ENCODE measurements around the gene SOX2.
A peak's percentile ranks its signal among the peaks of the same experiment; 100 is the strongest.

SOX2 gene

DNA sequence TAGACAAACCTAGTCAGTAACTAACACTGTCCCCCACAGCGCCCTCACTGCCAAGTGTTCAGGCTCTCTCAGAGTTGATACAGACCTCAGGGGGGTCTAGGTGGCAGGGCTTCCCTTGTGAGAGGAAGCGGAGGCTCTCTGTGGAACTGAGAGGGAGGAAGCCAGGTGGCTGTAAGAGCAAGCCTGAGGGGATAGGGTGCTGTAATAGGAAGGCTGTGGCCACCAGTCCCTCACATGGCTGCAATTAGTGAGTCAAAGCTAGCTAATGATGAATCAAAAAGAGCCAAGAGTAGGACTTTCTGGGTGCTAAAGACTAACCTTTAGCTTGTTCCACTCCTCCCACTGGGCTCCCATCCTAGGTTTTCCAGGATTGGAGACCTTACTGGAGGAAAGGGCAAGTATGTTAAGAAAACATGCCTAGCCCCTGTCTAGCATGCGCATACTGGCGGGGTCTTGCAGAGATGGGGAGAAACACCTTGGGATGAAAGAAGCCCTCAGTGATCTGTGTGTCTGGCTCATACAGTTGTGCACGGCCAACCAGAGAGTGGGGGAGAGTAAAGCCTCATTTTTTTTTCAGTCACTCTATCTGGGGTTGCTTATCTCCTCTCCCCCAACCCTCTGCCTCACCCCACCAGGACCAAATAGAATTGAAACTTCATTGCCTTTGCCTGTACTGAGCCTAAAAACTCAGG lies 13.3 kb upstream of the SOX2 start:
- no peak overlapping the region for H3K27ac Mint-ChIP-seq
- no peaks in the 10 kb centered on the region for H3K9me3 Mint-ChIP-seq
- H3K27me3 Mint-ChIP-seq: peaks cover 84% of the 10 kb centered on the region
- no peak overlapping the region for H3K4me3 Mint-ChIP-seq
- no peak for DNase-seq
- CTCF ChIA-PET: interaction anchor here (1.1 kb wide), 1 partner anchor 10 kb away, joined by 4 read pairs; no protein-coding TSS in a partner anchor
- peaks cover 6% of the 10 kb centered on the region for H3K36me3 Mint-ChIP-seq
- H3K4me1 Mint-ChIP-seq: peaks cover 23% of the 10 kb centered on the region

DNA sequence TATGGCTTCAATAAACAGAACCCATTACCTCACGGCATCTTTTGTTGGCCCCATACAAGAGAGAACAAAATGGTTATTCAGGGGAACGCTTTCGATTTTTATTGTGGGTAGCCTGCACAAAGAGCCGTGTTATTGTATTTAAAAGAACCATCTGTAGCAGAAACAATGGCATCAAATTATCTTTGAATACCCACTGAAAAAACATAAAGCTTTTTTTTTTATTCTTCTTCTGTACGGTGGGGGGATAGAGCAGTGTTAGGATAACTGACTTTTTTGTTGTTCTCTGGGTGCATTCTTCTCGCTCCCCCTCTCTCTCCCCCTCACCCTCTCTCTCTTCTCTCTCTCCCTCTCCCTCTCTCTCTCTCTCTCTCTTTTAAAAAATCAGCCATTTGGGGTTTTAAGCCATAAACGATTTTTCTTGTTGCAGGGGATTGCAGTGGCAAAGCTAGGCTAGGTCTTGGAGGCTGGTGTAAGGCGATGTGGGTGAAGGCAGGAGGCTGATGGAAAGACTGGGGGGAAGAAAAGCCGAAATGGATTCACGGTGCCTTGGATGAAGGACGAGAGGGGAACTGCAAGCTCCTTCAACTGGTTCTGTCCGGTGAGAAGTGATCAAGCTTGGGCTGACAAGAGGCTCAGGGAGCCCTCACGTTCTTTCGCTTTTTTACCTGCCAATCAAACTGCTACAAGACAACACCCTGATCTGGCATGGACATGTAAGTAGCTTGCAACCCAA lies 12.4 kb upstream of the SOX2 start:
- no peak for DNase-seq
- Mint-ChIP-seq H3K36me3 (peaks cover 10% of the 10 kb centered on the region), H3K4me3 (no peak overlapping the region), H3K27me3 (peaks cover 86% of the 10 kb centered on the region), H3K27ac (no peak overlapping the region), H3K4me1 (peaks cover 28% of the 10 kb centered on the region), H3K9me3 (no peaks in the 10 kb centered on the region)
- CTCF ChIA-PET: interaction anchor here (0.8 to 3.4 kb wide), 6 partner anchors 9 to 596 kb away, joined by 3 to 18 read pairs (median 8); no protein-coding TSS in a partner anchor

DNA sequence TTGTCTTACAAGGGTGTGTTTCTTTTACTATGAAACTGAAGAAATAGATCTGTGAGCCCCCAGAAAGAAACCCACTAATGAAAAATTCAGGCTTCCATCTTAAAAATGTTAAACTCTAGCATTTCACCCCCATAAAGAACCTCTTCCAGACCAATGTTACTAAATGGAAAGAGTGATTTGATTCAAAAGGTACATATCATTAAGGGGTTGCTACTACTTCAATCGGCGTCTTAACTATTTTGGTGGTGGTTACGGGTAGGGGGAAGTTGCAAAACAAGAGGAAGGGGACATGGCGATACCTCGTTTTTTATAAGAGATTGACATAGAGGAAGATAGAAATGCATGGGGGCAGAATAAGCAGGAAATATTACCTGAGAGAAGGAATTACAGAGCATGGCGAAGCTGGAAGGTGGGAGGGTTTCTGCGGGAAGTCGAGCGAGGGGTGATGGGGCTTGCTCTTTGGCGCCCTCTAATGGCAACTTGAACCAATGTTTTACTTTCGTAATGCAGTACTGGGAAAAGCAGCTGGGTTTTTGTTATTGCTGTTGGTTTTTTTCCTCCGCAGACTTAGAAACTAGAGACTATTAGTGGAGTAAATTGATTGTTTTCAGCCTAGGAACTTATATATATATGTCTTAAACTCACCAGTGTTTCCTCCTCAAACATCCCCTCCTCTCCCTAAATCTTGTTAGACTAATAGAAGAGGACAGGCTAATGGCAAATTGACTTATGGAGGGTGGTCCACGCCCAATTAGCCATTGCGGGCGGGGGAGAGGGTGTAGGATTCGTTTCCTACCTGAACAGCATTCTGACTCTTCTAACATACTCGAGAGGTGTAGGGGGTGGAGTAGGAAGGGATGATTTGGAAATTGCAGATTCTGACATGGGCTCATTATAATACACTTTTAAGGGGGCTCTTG lies 11.3 kb upstream of the SOX2 start:
- H3K9me3 Mint-ChIP-seq: no peaks in the 10 kb centered on the region
- CTCF ChIA-PET: interaction anchor here (0.8 to 3.4 kb wide), 15 partner anchors 8 to 983 kb away, joined by 3 to 18 read pairs (median 6); partner anchors contain the start of gene SOX2
- peak overlapping the region; percentile 17 for H3K27ac Mint-ChIP-seq
- peaks cover 90% of the 10 kb centered on the region for H3K27me3 Mint-ChIP-seq
- peaks cover 13% of the 10 kb centered on the region for H3K36me3 Mint-ChIP-seq
- H3K4me3 Mint-ChIP-seq: peak overlapping the region; percentile 22
- peak; percentile 67 for DNase-seq
- H3K4me1 Mint-ChIP-seq: peaks cover 32% of the 10 kb centered on the region

DNA sequence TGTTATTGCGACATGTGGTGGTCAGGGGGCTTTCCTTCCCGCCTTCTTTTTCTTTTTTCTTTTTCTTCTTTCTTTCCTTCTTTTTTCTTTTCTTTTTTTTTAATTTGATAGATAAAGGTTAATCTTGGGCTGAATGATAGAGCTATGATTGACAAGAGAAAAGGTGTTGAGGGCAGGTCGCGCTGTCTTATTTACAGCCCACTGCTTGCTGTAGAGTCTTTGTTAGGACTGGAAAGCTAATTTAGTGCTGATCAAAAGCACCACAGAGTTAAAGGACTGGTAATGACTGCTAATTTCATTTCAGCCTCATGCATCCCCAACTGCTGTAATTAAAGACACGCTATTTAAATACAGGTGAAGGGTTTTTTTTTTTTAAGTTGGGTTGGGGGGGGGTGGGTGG lies 10.6 kb upstream of the SOX2 start:
- Mint-ChIP-seq H3K27me3 (peaks cover 87% of the 10 kb centered on the region), H3K4me1 (peaks cover 30% of the 10 kb centered on the region), H3K27ac (no peak overlapping the region), H3K4me3 (no peak overlapping the region), H3K36me3 (peaks cover 11% of the 10 kb centered on the region), H3K9me3 (no peaks in the 10 kb centered on the region)
- DNase-seq: no peak
- CTCF ChIA-PET: interaction anchor here (0.7 to 3.4 kb wide), 16 partner anchors 8 to 982 kb away, joined by 3 to 18 read pairs (median 6); partner anchors contain the start of gene SOX2

DNA sequence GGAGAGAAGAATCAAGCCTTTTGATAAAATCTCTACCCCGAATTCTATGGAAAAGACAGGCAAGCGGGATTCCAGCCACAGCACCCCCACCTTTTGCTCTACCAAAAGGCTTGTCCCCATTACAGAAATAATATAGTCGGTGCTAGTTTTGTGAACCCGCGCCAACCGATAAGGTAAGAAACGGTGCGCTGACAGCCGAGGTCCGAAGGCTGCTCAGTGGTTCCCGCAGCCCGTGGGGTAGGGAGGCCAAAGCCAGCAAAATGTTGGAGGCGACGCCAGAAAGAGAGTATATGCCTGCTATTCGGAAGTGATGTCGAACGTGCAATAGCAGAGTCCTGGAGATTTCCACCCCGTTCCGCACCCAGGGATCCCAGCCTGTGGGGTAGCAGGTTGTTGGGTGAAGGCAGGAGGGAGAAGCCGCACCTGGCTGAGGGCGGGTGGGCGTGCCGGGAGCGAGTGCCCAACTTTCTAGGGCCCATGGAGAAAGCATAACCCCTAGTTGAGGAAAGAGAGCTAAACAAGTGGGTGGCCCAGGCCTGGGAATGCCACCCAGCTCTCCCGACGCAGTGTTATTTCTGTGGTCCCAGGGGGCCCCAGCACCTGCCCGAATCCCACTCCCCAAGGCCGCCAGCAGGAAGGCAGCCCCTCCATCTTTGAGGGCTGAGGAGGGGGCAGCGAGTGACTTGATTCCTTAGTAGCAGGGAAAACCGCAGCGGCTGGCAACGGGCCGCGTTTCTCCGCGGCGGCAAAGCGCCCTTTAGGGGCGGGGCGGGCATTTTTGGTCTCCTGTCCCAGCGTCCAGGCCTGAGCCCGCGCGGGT lies 7.9 kb upstream of the SOX2 start:
- Mint-ChIP-seq H3K27me3 (peaks cover 72% of the 10 kb centered on the region), H3K4me3 (no peak overlapping the region), H3K36me3 (peaks cover 8% of the 10 kb centered on the region), H3K9me3 (no peaks in the 10 kb centered on the region), H3K4me1 (peaks cover 26% of the 10 kb centered on the region), H3K27ac (peak overlapping the region; percentile 76)
- DNase-seq: no peak
- CTCF ChIA-PET: interaction anchor here (0.8 kb wide), 1 partner anchor 21 kb away, joined by 3 read pairs; no protein-coding TSS in a partner anchor

DNA sequence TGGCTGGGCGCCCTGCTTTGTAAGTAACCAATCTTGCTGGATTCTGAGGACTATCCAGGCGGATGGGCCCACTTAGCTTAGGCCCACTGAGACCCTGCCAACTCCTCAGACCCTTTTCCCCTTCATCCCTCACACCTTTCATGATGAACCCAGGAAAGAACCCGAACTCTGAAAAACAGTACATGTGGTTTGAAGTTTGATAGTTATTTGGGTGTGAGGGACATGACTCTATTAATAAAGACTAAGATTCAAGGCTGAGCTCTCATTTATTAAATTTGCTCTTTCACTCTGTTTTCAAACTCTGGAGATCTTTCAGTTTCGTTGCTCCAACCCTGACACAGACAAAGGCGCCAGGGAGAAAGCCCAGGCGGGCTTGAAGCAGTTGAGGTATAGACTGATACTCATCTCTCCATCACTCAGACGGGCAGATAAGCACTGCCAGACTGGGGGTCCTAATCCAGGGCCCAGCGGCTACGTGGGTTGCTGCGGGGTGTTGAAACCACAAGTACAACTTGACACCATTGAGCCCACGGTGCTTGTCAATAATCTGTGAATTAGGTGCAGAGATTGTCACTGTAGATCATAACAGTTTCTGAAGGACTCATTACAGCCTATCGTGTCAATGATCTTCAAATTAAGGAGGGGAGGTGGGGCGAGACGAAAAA lies 7.2 kb upstream of the SOX2 start:
- Mint-ChIP-seq H3K27me3 (peaks cover 66% of the 10 kb centered on the region), H3K9me3 (no peaks in the 10 kb centered on the region), H3K36me3 (peaks cover 9% of the 10 kb centered on the region), H3K4me3 (no peak overlapping the region), H3K27ac (no peak overlapping the region), H3K4me1 (peaks cover 27% of the 10 kb centered on the region)
- DNase-seq: no peak
- CTCF ChIA-PET: interaction anchor here (0.8 kb wide), 1 partner anchor 20 kb away, joined by 3 read pairs; no protein-coding TSS in a partner anchor

DNA sequence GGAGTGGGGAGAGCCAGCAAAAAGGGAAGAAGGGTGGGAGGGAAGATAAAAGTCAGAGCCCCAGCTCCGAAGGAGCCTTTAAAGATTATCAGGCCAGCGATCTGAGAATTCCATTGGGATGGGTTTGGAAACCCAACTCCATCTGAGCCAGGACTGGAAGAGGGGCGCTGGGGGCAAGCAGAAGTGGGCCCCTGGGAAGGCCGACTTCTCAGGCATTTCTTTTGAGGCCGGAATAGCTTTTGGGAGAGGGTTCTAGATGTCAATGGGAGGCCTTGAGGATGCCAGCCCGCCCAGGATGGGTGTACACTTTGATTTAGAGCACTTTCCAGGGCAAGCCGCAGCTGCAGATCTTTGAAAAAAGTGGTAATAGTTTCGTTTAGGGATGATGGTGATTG lies 6.6 kb upstream of the SOX2 start:
- H3K4me1 Mint-ChIP-seq: peaks cover 29% of the 10 kb centered on the region
- no peak overlapping the region for H3K27ac Mint-ChIP-seq
- CTCF ChIA-PET: no interaction called here
- peaks cover 10% of the 10 kb centered on the region for H3K36me3 Mint-ChIP-seq
- DNase-seq: no peak
- no peaks in the 10 kb centered on the region for H3K9me3 Mint-ChIP-seq
- H3K4me3 Mint-ChIP-seq: no peak overlapping the region
- H3K27me3 Mint-ChIP-seq: peaks cover 61% of the 10 kb centered on the region

DNA sequence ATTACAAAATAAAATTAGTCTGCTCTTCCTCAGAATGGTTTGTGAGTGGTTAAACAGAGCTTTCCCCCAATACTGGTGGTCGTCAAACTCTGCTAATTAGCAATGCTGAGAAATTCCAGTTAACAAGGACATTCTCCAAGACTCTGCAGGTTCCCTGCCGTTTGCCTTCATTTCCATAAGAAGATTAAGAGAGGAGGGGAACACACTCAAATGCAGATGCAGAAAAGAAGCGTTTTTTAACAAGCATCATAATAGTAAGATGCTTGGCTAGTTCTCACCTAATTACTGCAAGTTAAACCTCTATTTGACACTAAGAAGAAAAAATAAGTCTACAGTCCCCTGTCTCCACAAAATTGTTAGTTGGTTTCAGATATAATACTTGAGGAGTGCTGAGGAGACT lies 3.7 kb upstream of the SOX2 start:
- no peak overlapping the region for H3K4me3 Mint-ChIP-seq
- peaks cover 14% of the 10 kb centered on the region for H3K4me1 Mint-ChIP-seq
- no peak for DNase-seq
- H3K36me3 Mint-ChIP-seq: peaks cover 10% of the 10 kb centered on the region
- H3K9me3 Mint-ChIP-seq: no peaks in the 10 kb centered on the region
- CTCF ChIA-PET: interaction anchor here (1.1 to 2.5 kb wide), 6 partner anchors 8 to 978 kb away, joined by 3 to 13 read pairs (median 7); no protein-coding TSS in a partner anchor
- peaks cover 37% of the 10 kb centered on the region for H3K27me3 Mint-ChIP-seq
- H3K27ac Mint-ChIP-seq: no peak overlapping the region

DNA sequence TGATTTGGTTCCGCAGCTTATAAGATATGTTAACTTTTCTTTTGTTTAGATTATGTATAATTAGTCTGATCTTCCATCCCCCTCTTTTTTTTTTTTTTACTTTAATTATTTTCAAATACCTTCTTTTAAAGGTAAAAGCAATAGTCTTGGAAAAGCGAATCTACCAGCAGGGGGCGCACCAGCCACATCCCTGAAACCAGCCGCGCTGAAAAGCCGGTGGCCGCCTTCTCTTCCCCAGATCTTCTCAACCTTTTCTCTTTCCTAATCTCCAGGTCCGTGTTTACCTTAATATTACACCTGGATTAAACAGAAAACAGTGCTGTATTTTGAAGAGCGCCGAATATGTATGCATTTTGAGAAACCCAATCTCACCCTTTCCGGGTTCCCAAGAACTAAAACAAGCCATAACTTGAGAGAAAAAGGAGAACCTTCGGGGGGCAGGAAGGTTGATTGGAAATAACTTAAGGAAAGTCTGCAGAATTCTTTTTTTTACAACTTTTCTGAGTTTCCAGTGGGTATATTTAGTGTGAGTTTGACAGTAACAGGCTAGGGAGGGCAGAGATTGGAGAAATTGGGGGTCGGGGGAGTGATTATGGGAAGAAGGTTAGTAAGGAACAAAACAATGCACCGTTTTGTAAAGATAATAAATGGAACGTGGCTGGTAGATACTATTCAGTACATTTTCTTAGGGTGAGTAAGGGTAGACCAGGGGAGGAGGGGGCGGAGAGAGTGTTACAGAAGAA lies 2.0 kb upstream of the SOX2 start:
- H3K36me3 Mint-ChIP-seq: peaks cover 5% of the 10 kb centered on the region
- DNase-seq: peak; percentile 73
- peaks cover 8% of the 10 kb centered on the region for H3K4me1 Mint-ChIP-seq
- peaks cover 26% of the 10 kb centered on the region for H3K27me3 Mint-ChIP-seq
- H3K9me3 Mint-ChIP-seq: no peaks in the 10 kb centered on the region
- H3K4me3 Mint-ChIP-seq: peak overlapping the region; percentile 33
- CTCF ChIA-PET: interaction anchor here (1.8 to 2.5 kb wide), 4 partner anchors 9 to 976 kb away, joined by 4 to 13 read pairs (median 10); no protein-coding TSS in a partner anchor
- peak overlapping the region; percentile 72 for H3K27ac Mint-ChIP-seq

DNA sequence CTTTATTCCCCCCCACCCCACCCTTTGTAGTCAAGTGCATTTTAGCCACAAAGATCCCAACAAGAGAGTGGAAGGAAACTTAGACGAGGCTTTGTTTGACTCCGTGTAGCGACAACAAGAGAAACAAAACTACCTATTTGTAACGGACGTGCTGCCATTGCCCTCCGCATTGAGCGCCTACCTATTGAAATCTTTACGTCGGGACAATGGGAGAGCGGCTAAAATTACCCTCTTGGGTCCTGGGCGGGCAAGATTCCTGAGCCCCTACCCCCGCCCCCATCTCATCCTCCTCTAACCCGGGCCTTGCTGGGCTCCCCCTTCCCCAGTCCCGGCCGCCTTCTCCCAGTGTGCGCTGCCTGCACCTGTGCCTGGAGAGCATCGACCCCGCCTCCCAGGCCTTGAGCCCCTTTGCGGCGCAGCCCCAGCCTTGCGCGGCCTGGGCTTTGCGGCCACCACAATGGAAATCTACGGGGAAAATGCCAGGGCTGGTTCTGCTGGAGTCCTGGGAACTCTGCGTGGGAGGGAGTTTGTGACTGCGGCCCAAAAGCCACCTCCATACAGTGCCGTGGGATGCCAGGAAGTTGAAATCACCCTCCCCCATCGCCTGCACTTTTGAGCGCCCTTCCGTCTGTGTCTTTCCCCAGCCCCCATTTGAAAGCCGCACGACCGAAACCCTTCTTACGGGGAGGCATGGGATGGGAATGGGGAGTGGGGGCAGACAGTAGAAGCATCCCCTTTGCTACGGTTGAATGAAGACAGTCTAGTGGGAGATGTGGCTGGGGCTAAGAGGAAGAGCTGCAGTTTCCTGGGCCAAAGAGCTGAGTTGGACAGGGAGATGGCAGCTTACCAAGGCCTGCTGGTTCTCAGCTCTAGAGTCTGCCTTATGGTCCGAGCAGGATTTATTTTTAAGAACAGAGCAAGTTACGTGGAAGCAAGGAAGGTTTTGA lies 1.1 kb upstream of the SOX2 start:
- Mint-ChIP-seq H3K27me3 (peaks cover 26% of the 10 kb centered on the region), H3K36me3 (peaks cover 4% of the 10 kb centered on the region), H3K4me3 (no peak overlapping the region), H3K4me1 (peaks cover 7% of the 10 kb centered on the region), H3K27ac (no peak overlapping the region), H3K9me3 (no peaks in the 10 kb centered on the region)
- CTCF ChIA-PET: interaction anchor here (0.9 to 1.3 kb wide), 3 partner anchors 10 to 973 kb away, joined by 3 to 8 read pairs (median 3); no protein-coding TSS in a partner anchor
- DNase-seq: no peak

DNA sequence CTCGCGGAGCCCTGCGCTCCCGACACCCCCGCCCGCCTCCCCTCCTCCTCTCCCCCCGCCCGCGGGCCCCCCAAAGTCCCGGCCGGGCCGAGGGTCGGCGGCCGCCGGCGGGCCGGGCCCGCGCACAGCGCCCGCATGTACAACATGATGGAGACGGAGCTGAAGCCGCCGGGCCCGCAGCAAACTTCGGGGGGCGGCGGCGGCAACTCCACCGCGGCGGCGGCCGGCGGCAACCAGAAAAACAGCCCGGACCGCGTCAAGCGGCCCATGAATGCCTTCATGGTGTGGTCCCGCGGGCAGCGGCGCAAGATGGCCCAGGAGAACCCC lies 464 bp downstream of the SOX2 start:
- H3K27me3 Mint-ChIP-seq: peaks cover 26% of the 10 kb centered on the region
- H3K9me3 Mint-ChIP-seq: no peaks in the 10 kb centered on the region
- peak overlapping the region; percentile 75 for H3K27ac Mint-ChIP-seq
- no peak overlapping the region for H3K4me3 Mint-ChIP-seq
- CTCF ChIA-PET: no interaction called here
- no peak for DNase-seq
- peaks cover 7% of the 10 kb centered on the region for H3K4me1 Mint-ChIP-seq
- H3K36me3 Mint-ChIP-seq: peaks cover 4% of the 10 kb centered on the region

Measured in activated naive CD4-positive, alpha-beta T cell treated with anti-CD3 and anti-CD28 coated beads, Interleukin-2, amount 10 ng/mL, durations not matched to agents 7 days and 5 days (primary cell).